Ovary (tissue), 10 donors: Measurements from ENCODE around the gene TES. TPM values are rescaled to one million over a fixed set of nuclear protein-coding genes. Genes with fewer than 3 reads are reported as not detected.

Experiments used
- DNase-seq, 5 donors: peaks; one replicate each; pipeline ENCODE4 v3.0.0-alpha.2; 2019 to 2020
- H3K27ac ChIP-seq, 2 donors: fragments of 200-600 bp; one replicate each; pipeline versions ENCODE4 v1.5.1 to v1.8.0; 2019 to 2022
- H3K27me3 ChIP-seq: fragments of 200-600 bp; one replicate; pipeline ENCODE4 v1.8.0; 2022
- H3K36me3 ChIP-seq: fragments of 200-600 bp; sonication (generic); one replicate; pipeline ENCODE4 v1.5.1; 2019
- H3K4me1 ChIP-seq: one replicate; pipeline ENCODE4 v1.8.1; 2013; ENCODE audit warnings: mild to moderate bottlenecking, moderate library complexity; ENCODE audit not compliant: insufficient read depth
- H3K4me3 ChIP-seq: fragments of 200-600 bp; sonication (generic); one replicate; pipeline ENCODE4 v1.5.1; 2017
- H3K9me3 ChIP-seq, 2 donors: fragments of 200-600 bp in 1 of 2; sonication (generic) in 1 of 2; one replicate each; pipeline versions ENCODE4 v1.5.1 to v1.8.1; 2013 to 2019; ENCODE audit warnings: mild to moderate bottlenecking in 1 of 2, moderate library complexity in 1 of 2
- EP300 ChIP-seq: sonication (generic); formaldehyde crosslinking; IDR thresholded peaks from one replicate; pipeline ENCODE4 v1.6.1; 2017; ENCODE audit warnings: antibody characterized with exemption
- POLR2A ChIP-seq: fragments of 450-650 bp; IDR thresholded peaks from one replicate; pipeline ENCODE4 v1.6.1; 2017; ENCODE audit warnings: antibody characterized with exemption, mild to moderate bottlenecking, moderate library complexity
- WGBS, 3 donors: extraction: QIAGEN DNeasy Blood & Tissue Kit in 1 of 3; methylation state at CpG; one replicate each; pipeline versions ENCODE4 v1.1.5 to v1.1.7; 2013 to 2017; 5-methylcytosine and 5-hydroxymethylcytosine counted together
- intact Hi-C, 4 donors: fragments of 100-400 bp; cut with DNase I; formaldehyde crosslinking; loops; one replicate each; pipeline versions ENCODE4 v1.11.0 to v1.15.1; 2022 to 2023
- long read RNA-seq, 3 donors: library from polyadenylated mRNA in 2 of 3; unstranded in 2 of 3; transcript quantifications; one replicate each; pipeline ENCODE4 v2.0.0 and lab custom pipeline, GENCODE V29; 2021 to 2026
- polyA plus RNA-seq, 2 donors: library from polyadenylated mRNA; stranded (reverse); fragments of 200-250 nt in 1 of 2; fragments of 350-450 nt in 1 of 2; fragmentation: Illumina TruSeq in 1 of 2; extraction: RNeasy Lipid Tissue Mini Kit (QIAGEN cat#74804) in 1 of 2; gene quantifications; one replicate each; pipeline ENCODE4 v1.2.3, GENCODE V29; 2013 to 2014
- total RNA-seq, 7 donors: library from RNA; depleted of rRNA in 2 of 7; stranded (reverse); fragments of >200 nt in 2 of 7; fragmentation: NEBNext Ultra II Directional in 3 of 7; extraction: Animal tissue kit (Norgen Biotek cat#: 25700) in 3 of 7; gene quantifications; one replicate each; pipeline versions ENCODE4 v1.1.0 to v1.2.4, GENCODE V29; 2016 to 2023
- TF ChIP-seq, protein P1 (sequence below), 3 donors: fragments of 450-650 bp in 2 of 3; fragments of 200-600 bp in 1 of 3; IDR thresholded peaks; one replicate each; pipeline versions ENCODE4 v1.5.1 to v1.8.0; 2016 to 2022; ENCODE audit warnings: antibody characterized with exemption in 3 of 3, mild to moderate bottlenecking in 1 of 3
- donor health status: DM: no; HTN: no; CAD: no; lungs with moderate emphysema.
- donor health status: DM: no; HTN: no; CAD: no.
- donor health status: Bipolar disorder and iron deficiency.
- donor health status: DM: yes; HTN: yes; CAD: no.
- donor health status: DM: no; HTN: no; CAD: no.
- donor health status: DM: yes; HTN: yes; CAD: no.

TES gene
- total RNA-seq (10 to 100 TPM in 4 of 7 donors, 1 to 10 TPM in 3; 6.0 to 52.3 (median 11.0) TPM), polyA plus RNA-seq (10 to 100 TPM; 11.1 to 65.0 TPM)
- long read RNA-seq, donor 1, transcript TES-201 (7 exons, 2,782 nt) = major isoform, 26 of 28 reads
- long read RNA-seq, donor 1, partial matches to known transcripts = 0 of 28 reads
- long read RNA-seq, donor 1, other reads (novel, unspliced or antisense) = 2 of 28 reads
- long read RNA-seq, donor 2, transcript TES-201 (7 exons, 2,782 nt) = major isoform, 24 of 98 reads
- long read RNA-seq, donor 2, partial matches to known transcripts = 67 of 98 reads
- long read RNA-seq, donor 2, other reads (novel, unspliced or antisense) = 0 of 98 reads
- long read RNA-seq, donor 3, transcript TES-201 (7 exons, 2,782 nt) = major isoform, 19 of 26 reads
- long read RNA-seq, donor 3, partial matches to known transcripts = 1 of 26 reads
- long read RNA-seq, donor 3, other reads (novel, unspliced or antisense) = 5 of 26 reads

DNA sequence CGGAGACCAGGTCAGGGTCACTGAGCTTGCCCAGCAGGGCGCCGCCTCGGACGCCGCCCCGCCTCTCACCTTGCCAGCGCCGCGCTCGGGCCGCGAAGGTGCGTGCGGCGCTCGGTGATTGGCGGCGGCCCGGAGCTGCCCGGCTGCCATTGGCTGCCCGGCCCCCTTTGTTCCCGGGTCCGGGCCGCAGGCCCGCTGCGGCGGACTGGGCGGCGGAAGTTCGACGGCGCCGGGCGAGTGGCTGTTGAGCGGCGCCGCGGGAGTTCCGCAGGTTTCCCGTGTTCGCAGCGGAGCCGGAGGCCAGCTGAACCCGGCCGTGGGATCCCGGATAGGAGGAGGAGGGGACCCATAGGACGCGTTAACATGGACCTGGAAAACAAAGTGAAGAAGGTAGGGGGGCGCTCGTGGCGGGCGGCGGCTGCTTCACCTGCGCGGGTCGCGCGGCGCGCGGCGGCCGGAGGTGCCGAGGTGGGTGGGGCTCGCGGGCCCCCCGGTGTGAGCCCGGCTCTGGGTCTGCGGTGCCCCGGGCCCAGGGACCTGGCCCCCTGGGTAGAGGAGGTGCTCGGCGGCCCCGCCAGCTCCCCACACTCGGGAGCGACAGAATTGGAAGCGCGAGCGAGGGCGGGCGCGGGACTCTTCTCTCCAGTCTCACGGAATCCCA lies at the start of gene TES:
Gene TES (plus strand): TSS at position 195 of the 661 bp plus-strand sequence. CDS start 169 bp downstream, at position 364.
- peaks cover 3% of the 10 kb centered on the region for H3K4me1 ChIP-seq
- H3K27me3 ChIP-seq = no peaks in the 10 kb centered on the region
- intact Hi-C loops = no loop called here
- no peaks in the 10 kb centered on the region for H3K9me3 ChIP-seq
- 1 to 2% (median 1%) methylated on average over 60 to 83 of the region's 83 CpGs for whole genome bisulfite sequencing, 3 donors
- peak; percentile 11 to 60 (median 37) for DNase-seq
- H3K36me3 ChIP-seq = no peaks in the 10 kb centered on the region
- H3K27ac ChIP-seq = peak within 1 kb of the TSS in 1 of 2 donors; percentile 43
- H3K4me3 ChIP-seq = peak within 1 kb of the TSS; percentile 55
- TF ChIP-seq EP300 (no peak), POLR2A (no peak)
- TF ChIP-seq, protein P1, sequence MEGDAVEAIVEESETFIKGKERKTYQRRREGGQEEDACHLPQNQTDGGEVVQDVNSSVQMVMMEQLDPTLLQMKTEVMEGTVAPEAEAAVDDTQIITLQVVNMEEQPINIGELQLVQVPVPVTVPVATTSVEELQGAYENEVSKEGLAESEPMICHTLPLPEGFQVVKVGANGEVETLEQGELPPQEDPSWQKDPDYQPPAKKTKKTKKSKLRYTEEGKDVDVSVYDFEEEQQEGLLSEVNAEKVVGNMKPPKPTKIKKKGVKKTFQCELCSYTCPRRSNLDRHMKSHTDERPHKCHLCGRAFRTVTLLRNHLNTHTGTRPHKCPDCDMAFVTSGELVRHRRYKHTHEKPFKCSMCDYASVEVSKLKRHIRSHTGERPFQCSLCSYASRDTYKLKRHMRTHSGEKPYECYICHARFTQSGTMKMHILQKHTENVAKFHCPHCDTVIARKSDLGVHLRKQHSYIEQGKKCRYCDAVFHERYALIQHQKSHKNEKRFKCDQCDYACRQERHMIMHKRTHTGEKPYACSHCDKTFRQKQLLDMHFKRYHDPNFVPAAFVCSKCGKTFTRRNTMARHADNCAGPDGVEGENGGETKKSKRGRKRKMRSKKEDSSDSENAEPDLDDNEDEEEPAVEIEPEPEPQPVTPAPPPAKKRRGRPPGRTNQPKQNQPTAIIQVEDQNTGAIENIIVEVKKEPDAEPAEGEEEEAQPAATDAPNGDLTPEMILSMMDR (IDR thresholded peaks at IDR 0.05) = no peak

DNA sequence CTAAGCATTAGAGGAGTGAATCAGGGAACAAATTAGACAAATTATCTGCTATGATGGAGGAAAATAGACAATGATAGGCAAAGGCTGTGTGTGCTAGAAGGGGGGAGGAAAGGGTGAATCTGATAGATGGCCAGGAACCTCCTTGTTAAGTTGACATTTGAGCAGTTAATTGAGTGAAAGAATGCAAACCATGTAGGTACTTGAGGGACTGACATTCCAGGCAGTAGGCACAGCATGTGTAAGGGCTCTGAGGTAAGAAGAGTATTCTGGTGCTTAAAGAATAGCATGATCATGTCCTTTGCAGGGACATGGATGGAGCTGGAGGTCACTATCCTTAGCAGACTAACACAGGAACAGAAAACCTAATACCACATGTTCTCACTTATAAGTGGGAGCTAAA lies 48.6 kb upstream of the TES start:
- no peak for TF ChIP-seq POLR2A
- TF ChIP-seq, protein P1 (IDR thresholded peaks at IDR 0.05) = no peak
- no peak for TF ChIP-seq EP300
- Histone ChIP-seq H3K9me3 (no peaks in the 10 kb centered on the region), H3K27me3 (no peaks in the 10 kb centered on the region), H3K27ac (no peak overlapping the region), H3K4me3 (no peak overlapping the region), H3K4me1 (no peaks in the 10 kb centered on the region), H3K36me3 (no peaks in the 10 kb centered on the region)
- intact Hi-C loops = no loop called here
- DNase-seq = no peak

- no peaks in the 10 kb centered on the region for H3K36me3 ChIP-seq
- TF ChIP-seq POLR2A (no peak), EP300 (no peak)
- TF ChIP-seq, protein P1 (IDR thresholded peaks at IDR 0.05) = no peak
- no peak overlapping the region for H3K4me3 ChIP-seq
- no peak for DNase-seq
- H3K4me1 ChIP-seq = no peaks in the 10 kb centered on the region
- H3K27me3 ChIP-seq = no peaks in the 10 kb centered on the region
- no peaks in the 10 kb centered on the region for H3K9me3 ChIP-seq
- H3K27ac ChIP-seq = no peak overlapping the region
- intact Hi-C loops = no loop called here
Observed at GRCh38 chr7:116162254-116162653, 48.1 kb upstream of the TES start.

DNA sequence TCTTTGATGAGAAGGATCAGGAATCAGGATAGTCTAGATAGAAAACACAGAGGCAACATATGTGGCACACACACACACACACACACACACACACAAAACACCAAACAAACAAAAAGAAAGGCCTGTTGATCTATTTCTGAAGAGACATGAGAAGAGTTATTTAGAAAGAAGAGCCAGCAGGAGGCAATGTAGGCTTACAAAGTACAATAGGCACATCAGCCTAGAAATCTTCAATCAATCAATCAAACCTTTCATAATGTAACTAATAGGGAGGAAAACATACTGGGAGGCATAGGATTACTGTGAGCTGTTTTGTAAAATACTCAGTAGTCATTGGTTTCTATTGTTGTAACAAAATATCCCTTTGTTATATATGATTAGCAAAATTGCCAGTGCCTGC lies 47.3 kb upstream of the TES start:
- no peaks in the 10 kb centered on the region for H3K27me3 ChIP-seq
- no peaks in the 10 kb centered on the region for H3K9me3 ChIP-seq
- intact Hi-C loops = no loop called here
- H3K27ac ChIP-seq = no peak overlapping the region
- TF ChIP-seq EP300 = no peak
- TF ChIP-seq POLR2A = no peak
- TF ChIP-seq, protein P1 (IDR thresholded peaks at IDR 0.05) = no peak
- H3K36me3 ChIP-seq = no peaks in the 10 kb centered on the region
- H3K4me3 ChIP-seq = no peak overlapping the region
- no peak for DNase-seq
- no peaks in the 10 kb centered on the region for H3K4me1 ChIP-seq
